Uterus (tissue), 4 donors: ENCODE results near the gene THAP4. TPM values are rescaled to one million over a fixed set of nuclear protein-coding genes. Genes with fewer than 3 reads are reported as not detected.

ENCODE experiments used
- DNase-seq, 2 donors: peaks; one replicate each; pipeline ENCODE4 v3.0.0-alpha.2; 2019 to 2020
- H3K27ac ChIP-seq, 2 donors: fragments of 200-600 bp; sonication (generic); 1 replicate in 1 of 2; 2 replicates in 1 of 2; pipeline ENCODE4 v1.5.1; 2016 to 2018
- H3K27me3 ChIP-seq, 2 donors: fragments of 200-600 bp; sonication (generic); one replicate each; pipeline ENCODE4 v1.5.1; 2018 to 2019; ENCODE audit warnings: control low read depth in 1 of 2
- H3K36me3 ChIP-seq, 2 donors: fragments of 200-600 bp; sonication (generic); one replicate each; pipeline ENCODE4 v1.5.1; 2019; ENCODE audit warnings: control low read depth in 1 of 2
- H3K4me1 ChIP-seq, 2 donors: fragments of 200-600 bp; sonication (generic); one replicate each; pipeline ENCODE4 v1.5.1; 2018 to 2019; ENCODE audit warnings: control low read depth in 1 of 2
- H3K4me3 ChIP-seq, 2 donors: fragments of 200-600 bp; sonication (generic); 1 replicate in 1 of 2; 2 replicates in 1 of 2; pipeline ENCODE4 v1.5.1; 2018 to 2019; ENCODE audit warnings: mild to moderate bottlenecking in 1 of 2
- H3K9me3 ChIP-seq, 2 donors: fragments of 200-600 bp; sonication (generic); one replicate each; pipeline ENCODE4 v1.5.1; 2019; ENCODE audit warnings: control low read depth in 1 of 2
- POLR2A ChIP-seq, 2 donors: fragments of 450-650 bp; IDR thresholded peaks; one replicate each; pipeline ENCODE4 v1.6.1; 2016; ENCODE audit warnings: antibody characterized with exemption in 2 of 2, mild to moderate bottlenecking in 1 of 2, moderate library complexity in 1 of 2
- intact Hi-C: fragments of 100-400 bp; cut with DNase I; formaldehyde crosslinking; loops from one replicate; pipeline ENCODE4 v1.15.1; 2023; ENCODE audit warnings: low total_unique reads
- total RNA-seq, 4 donors: library from RNA; depleted of rRNA in 3 of 4; stranded (reverse); fragments of >200 nt in 3 of 4; gene quantifications; one replicate each; pipeline versions ENCODE4 v1.1.0 to v1.2.4, GENCODE V29; 2014 to 2023
- TF ChIP-seq, protein P1 (sequence below), 4 experiments: fragments of 200-600 bp in 2 of 4; fragments of 450-650 bp in 2 of 4; sonication (generic) in 2 of 4; IDR thresholded peaks; one replicate each; pipeline ENCODE4 v1.5.1; 2016 to 2019; ENCODE audit warnings: antibody characterized with exemption in 4 of 4, mild to moderate bottlenecking in 2 of 4, moderate library complexity in 1 of 4
- donor health status: DM: yes; HTN: yes; CAD: no.

Gene THAP4
- total RNA-seq, 4 donors from 2014 or later = 21.2 to 42.7 (median 28.9) TPM

DNA sequence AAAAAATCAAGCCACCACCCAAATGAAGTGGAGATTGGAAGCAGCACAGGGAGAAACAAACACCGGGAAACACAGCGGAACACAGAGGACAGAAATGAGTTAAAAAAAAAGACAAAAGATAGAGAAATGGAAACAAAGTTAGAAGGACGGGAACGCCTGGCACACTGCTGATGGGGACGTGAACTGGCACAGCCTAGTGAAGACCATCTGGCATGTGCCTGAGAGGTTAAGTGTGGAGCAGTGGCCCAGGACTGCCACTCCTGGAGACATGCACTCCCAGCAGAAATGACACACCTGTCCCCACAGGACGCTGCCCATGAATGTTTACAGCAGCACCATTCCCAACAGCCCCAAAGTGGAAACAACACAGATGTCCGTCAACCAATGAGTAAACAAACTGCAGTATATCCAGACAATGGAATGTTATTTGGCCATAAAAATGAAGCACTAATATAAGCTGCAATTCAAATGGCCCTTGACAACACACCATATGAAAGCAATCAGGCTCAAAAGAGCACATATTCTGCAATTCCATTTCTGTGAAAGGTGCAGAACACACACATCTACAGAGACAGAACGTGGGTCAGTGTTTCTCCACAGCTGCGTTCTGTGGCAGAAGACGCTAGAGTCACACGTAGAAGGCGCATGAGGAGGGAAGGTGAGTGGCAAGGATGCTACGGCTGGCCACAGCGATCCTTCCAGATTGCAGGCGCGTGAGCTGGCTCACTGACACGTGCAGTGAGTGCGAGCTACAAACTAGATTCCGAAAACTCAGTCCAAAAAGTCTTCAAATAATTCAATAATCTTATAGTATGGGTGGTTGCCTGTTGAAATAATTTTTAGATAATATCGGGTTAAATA lies 24.6 kb downstream of the THAP4 start:
- Histone ChIP-seq H3K9me3 (no peaks in the 10 kb centered on the region), H3K4me3 (no peak overlapping the region), H3K27me3 (no peaks in the 10 kb centered on the region), H3K36me3 (no peaks in the 10 kb centered on the region), H3K4me1 (no peaks in the 10 kb centered on the region), H3K27ac (peak overlapping the region; percentile 38 to 44)
- intact Hi-C loops = no loop called here
- DNase-seq = no peak
- TF ChIP-seq POLR2A (IDR thresholded peaks at IDR 0.05) = no peak

DNA sequence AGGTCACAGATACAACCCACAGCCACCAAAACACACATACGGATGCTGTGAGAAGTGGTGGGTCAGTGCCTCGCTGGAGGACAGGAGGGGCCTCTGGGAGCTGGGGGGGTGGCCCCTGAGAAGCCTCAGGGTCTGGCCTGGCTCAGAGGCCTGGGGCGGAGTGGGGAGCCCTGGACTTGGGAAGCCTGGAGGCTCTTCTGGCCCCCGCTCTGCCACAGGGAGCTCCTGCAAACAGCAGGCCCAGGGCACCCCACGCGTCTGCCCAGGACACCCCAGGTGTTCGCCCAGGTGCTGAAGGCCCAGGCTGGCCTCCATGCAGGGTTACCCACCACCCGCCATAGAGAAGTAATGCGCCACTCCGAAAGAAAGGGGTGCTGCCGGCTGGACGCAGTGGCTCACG lies 25.9 kb downstream of the THAP4 start:
- TF ChIP-seq, protein P1, sequence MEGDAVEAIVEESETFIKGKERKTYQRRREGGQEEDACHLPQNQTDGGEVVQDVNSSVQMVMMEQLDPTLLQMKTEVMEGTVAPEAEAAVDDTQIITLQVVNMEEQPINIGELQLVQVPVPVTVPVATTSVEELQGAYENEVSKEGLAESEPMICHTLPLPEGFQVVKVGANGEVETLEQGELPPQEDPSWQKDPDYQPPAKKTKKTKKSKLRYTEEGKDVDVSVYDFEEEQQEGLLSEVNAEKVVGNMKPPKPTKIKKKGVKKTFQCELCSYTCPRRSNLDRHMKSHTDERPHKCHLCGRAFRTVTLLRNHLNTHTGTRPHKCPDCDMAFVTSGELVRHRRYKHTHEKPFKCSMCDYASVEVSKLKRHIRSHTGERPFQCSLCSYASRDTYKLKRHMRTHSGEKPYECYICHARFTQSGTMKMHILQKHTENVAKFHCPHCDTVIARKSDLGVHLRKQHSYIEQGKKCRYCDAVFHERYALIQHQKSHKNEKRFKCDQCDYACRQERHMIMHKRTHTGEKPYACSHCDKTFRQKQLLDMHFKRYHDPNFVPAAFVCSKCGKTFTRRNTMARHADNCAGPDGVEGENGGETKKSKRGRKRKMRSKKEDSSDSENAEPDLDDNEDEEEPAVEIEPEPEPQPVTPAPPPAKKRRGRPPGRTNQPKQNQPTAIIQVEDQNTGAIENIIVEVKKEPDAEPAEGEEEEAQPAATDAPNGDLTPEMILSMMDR (IDR thresholded peaks at IDR 0.05) = no peak
- TF ChIP-seq POLR2A (IDR thresholded peaks at IDR 0.05) = no peak
- H3K4me1 ChIP-seq = no peaks in the 10 kb centered on the region
- H3K27me3 ChIP-seq = no peaks in the 10 kb centered on the region
- intact Hi-C loops = no loop called here
- H3K36me3 ChIP-seq = no peaks in the 10 kb centered on the region
- no peaks in the 10 kb centered on the region for H3K9me3 ChIP-seq
- H3K27ac ChIP-seq = peak overlapping the region in 1 of 2 donors; percentile 82
- DNase-seq = no peak
- no peak overlapping the region for H3K4me3 ChIP-seq

DNA sequence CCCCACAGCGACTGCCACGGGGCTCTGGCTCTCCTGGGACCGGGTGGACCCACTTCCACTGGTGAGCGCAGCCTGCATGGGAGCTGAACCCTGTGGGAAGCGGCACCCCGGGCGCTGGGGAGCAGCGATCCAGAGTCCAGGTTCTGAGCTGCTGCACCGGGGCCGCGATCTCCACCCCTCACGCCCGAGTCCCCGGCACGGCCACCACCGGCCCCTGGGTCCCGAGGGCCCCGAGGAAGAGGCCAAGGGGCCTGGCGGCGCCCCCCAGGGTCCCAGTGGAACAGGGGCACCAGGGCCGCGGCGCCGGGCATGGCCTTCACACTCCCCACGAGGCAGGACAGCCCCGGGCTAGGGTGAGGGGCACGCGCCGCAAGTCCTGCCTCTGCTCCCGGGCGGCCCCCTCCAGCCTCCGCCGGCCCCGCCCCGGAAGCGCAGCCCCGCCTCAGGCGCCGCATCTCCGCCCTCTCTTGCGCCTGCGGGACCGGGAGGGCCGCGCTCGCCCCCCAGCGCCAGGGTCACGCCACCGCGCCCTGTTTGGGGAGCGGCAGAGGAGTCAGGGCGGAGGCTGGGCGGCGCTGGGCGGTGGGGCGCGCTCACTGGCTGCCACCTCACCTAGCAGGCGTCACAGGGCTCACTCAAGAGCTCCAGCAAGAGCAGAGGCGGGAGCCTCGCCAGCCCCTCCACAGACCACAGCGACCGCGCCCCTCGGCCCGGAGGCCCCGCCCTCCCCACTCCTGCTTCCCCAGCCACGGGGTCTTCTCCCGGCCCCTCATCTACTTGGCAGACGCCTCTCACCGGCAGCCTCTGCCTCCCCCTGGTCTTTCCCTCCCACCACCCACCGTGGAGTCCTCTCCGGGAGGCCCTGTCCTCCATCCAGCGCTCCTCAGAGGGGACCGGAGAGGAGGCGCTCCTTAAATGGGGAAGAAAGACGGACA lies 26.8 kb downstream of the THAP4 start:
- Histone ChIP-seq H3K4me1 (no peaks in the 10 kb centered on the region), H3K9me3 (no peaks in the 10 kb centered on the region), H3K27me3 (no peaks in the 10 kb centered on the region), H3K36me3 (no peaks in the 10 kb centered on the region), H3K27ac (peak overlapping the region; percentile 65 to 82), H3K4me3 (peak overlapping the region; percentile 27 to 58)
- intact Hi-C loops = no loop called here
- TF ChIP-seq, protein P1 (IDR thresholded peaks at IDR 0.05) = peak; percentile 50 to 74 (median 74)
- peak in 1 of 2 donors; percentile 46 for TF ChIP-seq POLR2A (IDR thresholded peaks at IDR 0.05)
- peak; percentile 79 to 82 for DNase-seq

DNA sequence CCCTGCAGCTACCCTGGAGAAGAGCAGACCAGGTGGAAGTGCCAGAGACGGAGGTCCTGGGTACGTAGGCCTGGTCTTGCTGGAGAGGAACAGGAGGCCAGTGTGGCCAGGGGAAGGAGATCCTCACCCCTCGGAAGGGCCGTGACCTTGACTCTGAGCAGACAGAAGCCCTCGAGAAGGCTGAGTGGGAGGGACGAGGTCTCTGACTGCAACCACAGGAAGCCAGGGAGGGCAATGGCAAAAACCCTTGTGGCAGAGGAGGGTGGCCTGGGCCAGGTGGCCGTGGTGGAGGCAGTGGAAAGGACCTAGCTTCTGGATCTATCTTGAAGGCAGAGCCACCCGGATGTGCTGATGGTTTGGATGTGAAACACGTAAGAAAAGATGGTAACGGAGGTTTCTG lies 28.1 kb downstream of the THAP4 start:
- DNase-seq = no peak

More for the DNA sequence above, 28.1 kb downstream of the THAP4 start:
- H3K4me3 ChIP-seq = no peak overlapping the region
- no peaks in the 10 kb centered on the region for H3K4me1 ChIP-seq
- H3K9me3 ChIP-seq = no peaks in the 10 kb centered on the region
- no peaks in the 10 kb centered on the region for H3K27me3 ChIP-seq
- intact Hi-C loops = no loop called here
- no peak overlapping the region for H3K27ac ChIP-seq
- no peaks in the 10 kb centered on the region for H3K36me3 ChIP-seq
- TF ChIP-seq, protein P1 (IDR thresholded peaks at IDR 0.05) = no peak
- TF ChIP-seq POLR2A (IDR thresholded peaks at IDR 0.05) = no peak
